NCI-H1048 (cell line): ENCODE results near the gene MAD1L1.

Source experiments
- DNase-seq: peaks from one replicate; lab custom pipeline; 2025; lab: John Stamatoyannopoulos, UW

MAD1L1 gene

GRCh38 chr7:2084331-2084730 lies 148.4 kb downstream of the MAD1L1 start:
- DNase-seq = no peak

- DNase-seq = no peak
Observed at GRCh38 chr7:2083362-2083761, 149.4 kb downstream of the MAD1L1 start.

- no peak for DNase-seq
Observed at GRCh38 chr7:2082139-2082998, 150.4 kb downstream of the MAD1L1 start.

GRCh38 chr7:2081526-2082135 lies 151.1 kb downstream of the MAD1L1 start:
- no peak for DNase-seq

- no peak for DNase-seq
Observed at GRCh38 chr7:2080477-2080876, 152.3 kb downstream of the MAD1L1 start.

GRCh38 chr7:2080060-2080387 lies 152.7 kb downstream of the MAD1L1 start:
- DNase-seq = no peak

GRCh38 chr7:2079332-2080059 lies 153.2 kb downstream of the MAD1L1 start:
- no peak for DNase-seq

- DNase-seq = no peak
Observed at GRCh38 chr7:2078899-2079298, 153.8 kb downstream of the MAD1L1 start.

- no peak for DNase-seq
Observed at GRCh38 chr7:2076649-2077064, 156.1 kb downstream of the MAD1L1 start.

- DNase-seq = no peak
Observed at GRCh38 chr7:2075811-2076210, 156.9 kb downstream of the MAD1L1 start.

GRCh38 chr7:2074691-2075090 lies 158.1 kb downstream of the MAD1L1 start:
- no peak for DNase-seq

GRCh38 chr7:2072798-2073197 lies 159.9 kb downstream of the MAD1L1 start:
- DNase-seq = no peak

GRCh38 chr7:2072042-2072441 lies 160.7 kb downstream of the MAD1L1 start:
- DNase-seq = no peak

GRCh38 chr7:2071133-2071832 lies 161.5 kb downstream of the MAD1L1 start:
- no peak for DNase-seq

- no peak for DNase-seq
Observed at GRCh38 chr7:2070151-2070763, 162.5 kb downstream of the MAD1L1 start.

- DNase-seq = no peak
Observed at GRCh38 chr7:2069472-2069860, 163.3 kb downstream of the MAD1L1 start.

- DNase-seq = no peak
Observed at GRCh38 chr7:2068693-2069471, 163.9 kb downstream of the MAD1L1 start.

GRCh38 chr7:2066251-2066919 lies 166.4 kb downstream of the MAD1L1 start:
- DNase-seq = no peak

GRCh38 chr7:2065528-2065927 lies 167.2 kb downstream of the MAD1L1 start:
- DNase-seq = no peak

GRCh38 chr7:2063563-2064260 lies 169.0 kb downstream of the MAD1L1 start:
- DNase-seq = no peak
